BJ (cell line): Measurements from ENCODE around the gene BRAT1. TPM values are rescaled to one million over a fixed set of nuclear protein-coding genes. Genes with fewer than 3 reads are reported as not detected.

ENCODE experiments used
- CTCF ChIA-PET: fragments of 350-600 bp; formaldehyde crosslinking; extraction: SDS; loops from one replicate; lab custom pipeline; 2021; ENCODE audit warnings: antibody characterized with exemption, inconsistent platforms; lab: Yijun Ruan, JAX
- POLR2A ChIA-PET: fragments of 300-600 bp; sonication (Branson Sonifier 250); formaldehyde crosslinking; extraction: SDS; loops from one replicate; lab custom pipeline; 2021; ENCODE audit warnings: antibody characterized with exemption; lab: Charles Lee
- DNase-seq: peaks from one replicate; pipeline ENCODE4 v3.0.0-alpha.2; 2011; ENCODE audit warnings: low read depth
- H3K27me3 ChIP-seq: 2 replicates; pipeline ENCODE4 v1.6.0; 2011; ENCODE audit warnings: low read length; ENCODE audit not compliant: control insufficient read depth, insufficient read depth
- H3K36me3 ChIP-seq: 2 replicates; pipeline ENCODE4 v1.5.1; 2011; ENCODE audit warnings: low read length; ENCODE audit not compliant: control insufficient read depth, insufficient read depth
- H3K4me3 ChIP-seq: 2 replicates; pipeline ENCODE4 v1.5.1; 2011; ENCODE audit warnings: low read depth, mild to moderate bottlenecking, control low read depth, low read length
- CTCF ChIP-seq: IDR thresholded peaks from 2 replicates; pipeline ENCODE4 v1.5.1; 2011; ENCODE audit warnings: low read depth, mild to moderate bottlenecking, control low read depth, inconsistent platforms, low read length, moderate library complexity; ENCODE audit not compliant: insufficient read depth
- polyA plus RNA-seq: library from polyadenylated mRNA; depleted of rRNA; stranded (reverse); fragments of >200 nt; gene quantifications from 2 replicates; pipeline ENCODE4 v1.2.3, GENCODE V29; 2011

BRAT1 gene
- polyA plus RNA-seq, 1 experiment = 17.9 TPM

- DNase-seq = no peak
- CTCF ChIA-PET = interaction anchor here (1.1 kb wide), 1 partner anchor 74 kb away, joined by 3 read pairs; no protein-coding TSS in a partner anchor
- no peak for TF ChIP-seq CTCF
- POLR2A ChIA-PET = no interaction called here
- H3K36me3 ChIP-seq = peaks cover 42% of the 10 kb centered on the region
- no peak overlapping the region for H3K4me3 ChIP-seq
- H3K27me3 ChIP-seq = no peaks in the 10 kb centered on the region
Observed at GRCh38 chr7:2542916-2543871, 12.1 kb downstream of the BRAT1 start.

- Histone ChIP-seq H3K4me3 (no peak overlapping the region), H3K27me3 (no peaks in the 10 kb centered on the region), H3K36me3 (peaks cover 42% of the 10 kb centered on the region)
- ChIA-PET POLR2A (no interaction called here), CTCF (no interaction called here)
- no peak for TF ChIP-seq CTCF
- DNase-seq = no peak
Observed at GRCh38 chr7:2542011-2542915, 13.1 kb downstream of the BRAT1 start.

- TF ChIP-seq CTCF = no peak
- Histone ChIP-seq H3K36me3 (peaks cover 37% of the 10 kb centered on the region), H3K27me3 (no peaks in the 10 kb centered on the region), H3K4me3 (no peak overlapping the region)
- ChIA-PET CTCF (interaction anchor here (1.8 kb wide), 1 partner anchor 14 kb away, joined by 4 read pairs; the partner anchor contains the start of gene BRAT1), POLR2A (no interaction called here)
- no peak for DNase-seq
Observed at GRCh38 chr7:2541291-2542010, 13.9 kb downstream of the BRAT1 start.

- ChIA-PET POLR2A (no interaction called here), CTCF (interaction anchor here (1.8 kb wide), 1 partner anchor 15 kb away, joined by 4 read pairs; the partner anchor contains the start of gene BRAT1)
- H3K27me3 ChIP-seq = no peaks in the 10 kb centered on the region
- peaks cover 33% of the 10 kb centered on the region for H3K36me3 ChIP-seq
- H3K4me3 ChIP-seq = no peak overlapping the region
- TF ChIP-seq CTCF = no peak
- no peak for DNase-seq
Observed at GRCh38 chr7:2540641-2541051, 14.7 kb downstream of the BRAT1 start.
